Measurements from ENCODE around the gene ATP5ME.

ATP5ME gene

DNA sequence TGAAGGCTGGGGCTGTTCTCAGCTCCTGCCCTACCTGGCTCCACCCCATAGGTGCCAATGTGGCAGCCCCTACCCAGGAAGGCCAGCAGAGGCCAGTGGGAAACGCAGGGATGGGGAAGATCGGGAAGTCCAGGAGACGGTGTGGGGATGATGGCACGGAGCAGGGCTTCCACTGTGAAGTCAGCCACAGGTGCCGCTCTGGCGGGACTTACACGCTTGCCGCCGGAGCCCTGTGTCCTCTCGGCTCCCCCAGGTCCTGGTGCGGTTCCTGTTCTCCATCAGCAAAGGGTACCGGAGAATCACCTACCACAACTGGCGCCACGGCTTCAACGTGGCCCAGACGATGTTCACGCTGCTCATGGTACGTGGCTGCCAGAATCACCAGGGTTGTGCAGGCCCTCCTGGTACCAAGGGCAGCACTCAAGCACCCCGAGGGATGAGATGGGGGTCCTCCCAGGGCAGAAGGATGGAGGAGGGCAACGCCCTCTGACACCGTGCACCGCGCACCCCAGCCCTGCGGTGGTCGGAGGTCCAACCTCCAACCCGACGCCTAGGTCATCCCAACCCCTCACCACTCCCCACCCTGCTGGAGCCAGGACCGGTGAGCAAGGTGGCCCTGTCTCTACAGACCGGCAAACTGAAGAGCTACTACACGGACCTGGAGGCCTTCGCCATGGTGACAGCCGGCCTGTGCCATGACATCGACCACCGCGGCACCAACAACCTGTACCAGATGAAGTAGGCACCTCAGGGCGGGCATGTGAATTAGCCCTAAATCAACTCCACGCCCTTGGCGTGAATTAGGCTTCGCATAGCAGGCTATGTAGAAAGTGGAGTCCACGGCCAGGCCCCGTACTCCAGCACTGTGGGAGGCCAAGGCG is 12.0 kb downstream of the ATP5ME start:
- TF ChIP-seq, protein P1, sequence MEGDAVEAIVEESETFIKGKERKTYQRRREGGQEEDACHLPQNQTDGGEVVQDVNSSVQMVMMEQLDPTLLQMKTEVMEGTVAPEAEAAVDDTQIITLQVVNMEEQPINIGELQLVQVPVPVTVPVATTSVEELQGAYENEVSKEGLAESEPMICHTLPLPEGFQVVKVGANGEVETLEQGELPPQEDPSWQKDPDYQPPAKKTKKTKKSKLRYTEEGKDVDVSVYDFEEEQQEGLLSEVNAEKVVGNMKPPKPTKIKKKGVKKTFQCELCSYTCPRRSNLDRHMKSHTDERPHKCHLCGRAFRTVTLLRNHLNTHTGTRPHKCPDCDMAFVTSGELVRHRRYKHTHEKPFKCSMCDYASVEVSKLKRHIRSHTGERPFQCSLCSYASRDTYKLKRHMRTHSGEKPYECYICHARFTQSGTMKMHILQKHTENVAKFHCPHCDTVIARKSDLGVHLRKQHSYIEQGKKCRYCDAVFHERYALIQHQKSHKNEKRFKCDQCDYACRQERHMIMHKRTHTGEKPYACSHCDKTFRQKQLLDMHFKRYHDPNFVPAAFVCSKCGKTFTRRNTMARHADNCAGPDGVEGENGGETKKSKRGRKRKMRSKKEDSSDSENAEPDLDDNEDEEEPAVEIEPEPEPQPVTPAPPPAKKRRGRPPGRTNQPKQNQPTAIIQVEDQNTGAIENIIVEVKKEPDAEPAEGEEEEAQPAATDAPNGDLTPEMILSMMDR (IDR thresholded peaks at IDR 0.05; ENCODE audit: borderline replicate concordance, control extremely low read depth, extremely low read depth, insufficient read depth, missing control alignments): no peak
- no peak for DNase-seq (ENCODE audit: low spot score)
- in situ Hi-C loops (cut with MboI; ENCODE audit: low sequenced_read_pairs, unreplicated experiment): no loop called here

DNA sequence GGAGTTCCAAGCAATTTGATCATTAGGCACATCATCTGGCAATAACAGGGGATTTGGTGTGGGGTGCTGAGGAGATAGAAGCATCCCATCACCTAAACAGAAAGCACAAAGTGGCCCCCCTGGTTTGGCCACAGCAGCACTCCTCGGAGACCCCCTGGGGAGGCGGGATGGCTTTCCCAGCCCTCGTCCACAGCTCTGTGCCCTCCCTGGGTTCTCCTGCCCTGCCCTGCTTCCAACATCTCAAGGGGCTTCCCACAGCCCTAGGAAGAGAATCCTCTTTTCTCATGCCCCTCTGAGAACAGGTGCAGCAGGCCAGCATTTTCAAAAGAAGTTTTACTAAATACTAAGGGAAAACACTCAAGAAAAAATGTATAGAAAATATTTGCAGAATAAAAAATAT is 12.8 kb downstream of the ATP5ME start:
- TF ChIP-seq, protein P1 (IDR thresholded peaks at IDR 0.05; ENCODE audit: borderline replicate concordance, control extremely low read depth, extremely low read depth, insufficient read depth, missing control alignments): no peak
- in situ Hi-C loops (cut with MboI; ENCODE audit: low sequenced_read_pairs, unreplicated experiment): no loop called here
- DNase-seq (ENCODE audit: low spot score): no peak

DNA sequence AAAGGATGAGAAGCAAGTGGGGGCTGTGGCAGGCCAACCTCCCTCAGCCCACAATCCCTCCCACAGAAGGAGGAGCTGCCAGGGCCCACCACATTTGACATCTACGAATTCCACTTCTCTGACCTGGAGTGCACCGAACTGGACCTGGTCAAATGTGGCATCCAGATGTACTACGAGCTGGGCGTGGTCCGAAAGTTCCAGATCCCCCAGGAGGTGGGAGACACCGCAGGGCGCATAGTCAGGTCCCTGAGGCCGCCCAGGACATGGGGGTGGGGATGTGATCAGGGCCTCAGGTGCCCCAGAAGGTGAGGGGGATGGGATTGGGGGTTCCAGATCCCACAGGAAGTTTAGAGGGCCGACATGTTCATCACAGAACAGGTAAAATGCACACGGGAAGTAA is 13.7 kb downstream of the ATP5ME start:
- DNase-seq (ENCODE audit: low spot score): no peak
- TF ChIP-seq, protein P1 (IDR thresholded peaks at IDR 0.05; ENCODE audit: borderline replicate concordance, control extremely low read depth, extremely low read depth, insufficient read depth, missing control alignments): no peak
- in situ Hi-C loops (cut with MboI; ENCODE audit: low sequenced_read_pairs, unreplicated experiment): no loop called here

- in situ Hi-C loops (cut with MboI; ENCODE audit: low sequenced_read_pairs, unreplicated experiment): no loop called here
- TF ChIP-seq, protein P1 (IDR thresholded peaks at IDR 0.05; ENCODE audit: borderline replicate concordance, control extremely low read depth, extremely low read depth, insufficient read depth, missing control alignments): no peak
- no peak for DNase-seq (ENCODE audit: low spot score)
These were observed 14.2 kb downstream of the ATP5ME start for GRCh38 chr4:659851-660250.

DNA sequence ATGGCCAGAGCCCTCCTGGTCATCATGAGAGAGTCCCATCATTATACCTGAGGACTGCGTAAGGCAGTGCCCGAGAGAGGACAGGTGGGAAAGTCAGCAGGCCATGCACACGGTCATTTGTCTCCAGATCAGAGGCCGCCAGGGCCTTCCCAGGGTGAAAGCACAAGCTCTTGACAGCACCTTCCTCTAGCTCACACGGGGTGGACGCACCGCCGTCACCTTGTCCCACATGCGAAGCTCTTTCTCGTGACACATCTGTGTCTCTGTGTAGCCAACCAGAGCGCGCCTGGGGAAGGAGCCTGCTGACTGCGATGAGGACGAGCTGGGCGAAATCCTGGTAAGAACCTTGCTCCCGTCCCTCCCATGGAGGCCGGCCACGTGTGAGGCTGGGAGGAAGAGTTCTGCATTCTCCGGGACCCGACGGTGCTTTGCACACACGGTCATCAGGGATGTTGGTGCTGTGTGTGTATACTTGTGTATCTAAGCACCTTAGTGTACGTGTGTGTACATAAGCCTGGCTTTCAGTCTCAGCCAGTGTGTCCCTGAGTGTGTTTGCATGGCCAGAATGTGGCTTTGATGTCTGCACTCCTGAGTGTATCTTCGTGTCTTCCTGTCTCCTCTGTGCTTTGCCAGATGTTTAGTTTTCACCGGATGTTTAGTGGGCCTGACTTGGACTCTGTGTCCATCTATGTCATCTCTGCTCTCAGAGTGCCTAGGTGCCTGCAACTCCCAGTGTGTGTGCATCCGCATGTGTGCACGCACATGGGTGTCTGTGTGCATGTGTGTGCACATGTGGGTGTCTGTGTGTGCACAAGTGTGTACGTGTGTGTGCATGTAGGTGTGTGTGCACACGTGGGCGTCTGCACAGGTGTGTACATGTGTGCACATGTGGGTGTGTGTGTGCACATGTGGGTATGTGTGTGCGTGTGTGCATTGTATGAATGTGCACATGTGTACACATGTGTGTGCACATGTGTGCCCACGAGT is 15.1 kb downstream of the ATP5ME start:
- no peak for DNase-seq (ENCODE audit: low spot score)
- TF ChIP-seq, protein P1 (IDR thresholded peaks at IDR 0.05; ENCODE audit: borderline replicate concordance, control extremely low read depth, extremely low read depth, insufficient read depth, missing control alignments): no peak
- in situ Hi-C loops (cut with MboI; ENCODE audit: low sequenced_read_pairs, unreplicated experiment): no loop called here

- in situ Hi-C loops (cut with MboI; ENCODE audit: low sequenced_read_pairs, unreplicated experiment): no loop called here
- DNase-seq (ENCODE audit: low spot score): no peak
- TF ChIP-seq, protein P1 (IDR thresholded peaks at IDR 0.05; ENCODE audit: borderline replicate concordance, control extremely low read depth, extremely low read depth, insufficient read depth, missing control alignments): no peak
These were observed 16.0 kb downstream of the ATP5ME start for GRCh38 chr4:657834-658667.
